HEK293 (cell line): Measurements from ENCODE around the gene CRHBP.
"Not testable (repeated sequence)": the region's sequence is repeated elsewhere in the genome, so short reads cannot be mapped to it uniquely, and the experiment has no call there.

Experiments
- CTCF ChIA-PET: fragments of 350-600 bp; formaldehyde crosslinking; extraction: SDS; loops from one replicate; lab custom pipeline; 2021; ENCODE audit warnings: antibody characterized with exemption; lab: Yijun Ruan, JAX
- POLR2A ChIA-PET: fragments of 300-600 bp; formaldehyde crosslinking; extraction: SDS; loops from one replicate; lab custom pipeline; 2020; ENCODE audit warnings: antibody characterized with exemption, inconsistent platforms; lab: Yijun Ruan, JAX
- H3K27ac ChIP-seq: fragments of 200-500 bp; sonication (Bioruptor generic); 2 replicates; pipeline ENCODE4 v1.5.1; 2014; ENCODE audit warnings: low read depth, low read length, control low read depth, inconsistent platforms; ENCODE audit errors: extremely low read depth
- H3K36me3 ChIP-seq, 2 experiments: fragments of 200-500 bp in 1 of 2; sonication (Bioruptor generic) in 1 of 2; 1 replicate in 1 of 2; 2 replicates in 1 of 2; pipeline ENCODE4 v1.5.1; 2014 to 2017; ENCODE audit warnings: inconsistent platforms in 2 of 2, low read length in 2 of 2; ENCODE audit not compliant: control insufficient read depth in 2 of 2, insufficient read depth in 1 of 2
- H3K4me1 ChIP-seq: fragments of 200-500 bp; sonication (Bioruptor generic); 2 replicates; pipeline ENCODE4 v1.5.1; 2014; ENCODE audit warnings: mild to moderate bottlenecking, low read length, inconsistent platforms; ENCODE audit not compliant: control insufficient read depth, insufficient read depth
- H3K4me3 ChIP-seq: 2 replicates; pipeline ENCODE4 v1.5.1; 2011; ENCODE audit warnings: low read depth, mild to moderate bottlenecking, control low read depth, low read length, moderate library complexity
- H3K9me3 ChIP-seq: fragments of 200-500 bp; sonication (Bioruptor generic); 2 replicates; pipeline ENCODE4 v1.5.1; 2014; ENCODE audit warnings: low read depth, low read length, inconsistent platforms; ENCODE audit not compliant: control insufficient read depth, insufficient read depth
- GFI1B ChIP-seq: fragments of 450-650 bp; formaldehyde crosslinking; IDR thresholded peaks from 2 replicates; pipeline ENCODE4 v1.5.1; 2016; ENCODE audit warnings: missing biosample characterization, missing genetic modification characterization
- IKZF3 ChIP-seq: fragments of 450-650 bp; IDR thresholded peaks from 2 replicates; pipeline ENCODE4 v1.5.0; 2018; ENCODE audit warnings: missing biosample characterization, mild to moderate bottlenecking, missing genetic modification characterization, moderate library complexity
- OSR2 ChIP-seq: fragments of 450-650 bp; formaldehyde crosslinking; IDR thresholded peaks from 2 replicates; pipeline ENCODE4 v1.5.1; 2016; ENCODE audit warnings: missing biosample characterization, missing genetic modification characterization
- SP3 ChIP-seq: fragments of 450-650 bp; formaldehyde crosslinking; IDR thresholded peaks from 2 replicates; pipeline ENCODE4 v1.5.1; 2016; ENCODE audit warnings: missing biosample characterization, missing genetic modification characterization
- SP7 ChIP-seq: fragments of 450-650 bp; formaldehyde crosslinking; IDR thresholded peaks from 2 replicates; pipeline ENCODE4 v1.5.1; 2016; ENCODE audit warnings: missing biosample characterization, missing genetic modification characterization
- ZBTB8A ChIP-seq: fragments of 450-650 bp; formaldehyde crosslinking; IDR thresholded peaks from 2 replicates; pipeline ENCODE4 v1.5.1; 2016; ENCODE audit warnings: missing biosample characterization, missing genetic modification characterization
- ZNF174 ChIP-seq: fragments of 450-650 bp; formaldehyde crosslinking; IDR thresholded peaks from 2 replicates; pipeline ENCODE4 v1.5.0; 2017; ENCODE audit warnings: missing biosample characterization, mild to moderate bottlenecking, missing genetic modification characterization
- ZNF239 ChIP-seq: fragments of 450-650 bp; formaldehyde crosslinking; IDR thresholded peaks from 2 replicates; pipeline ENCODE4 v1.5.1; 2016; ENCODE audit warnings: missing biosample characterization, missing genetic modification characterization
- ZNF423 ChIP-seq: fragments of 450-650 bp; formaldehyde crosslinking; IDR thresholded peaks from 2 replicates; pipeline ENCODE4 v1.5.1; 2016; ENCODE audit warnings: missing biosample characterization, missing genetic modification characterization
- ZNF529 ChIP-seq: fragments of 450-650 bp; formaldehyde crosslinking; IDR thresholded peaks from 2 replicates; pipeline ENCODE4 v1.5.1; 2017; ENCODE audit warnings: missing genetic modification characterization, missing biosample characterization; ENCODE audit not compliant: insufficient replicate concordance
- ZNF654 ChIP-seq: fragments of 450-650 bp; formaldehyde crosslinking; IDR thresholded peaks from 2 replicates; pipeline ENCODE4 v1.5.1; 2016; ENCODE audit warnings: low read depth, missing biosample characterization, missing genetic modification characterization
- ZNF707 ChIP-seq: fragments of 450-650 bp; formaldehyde crosslinking; IDR thresholded peaks from 2 replicates; pipeline ENCODE4 v1.5.1; 2016; ENCODE audit warnings: missing biosample characterization, missing genetic modification characterization
- ZNF747 ChIP-seq: fragments of 450-650 bp; formaldehyde crosslinking; IDR thresholded peaks from 2 replicates; pipeline ENCODE4 v1.5.1; 2016; ENCODE audit warnings: missing biosample characterization, missing genetic modification characterization
- ZNF843 ChIP-seq: fragments of 450-650 bp; formaldehyde crosslinking; IDR thresholded peaks from 2 replicates; pipeline ENCODE4 v1.5.1; 2016; ENCODE audit warnings: missing biosample characterization, missing genetic modification characterization
- TF ChIP-seq, protein P1 (sequence below): fragments of 450-650 bp; formaldehyde crosslinking; IDR thresholded peaks from 2 replicates; pipeline ENCODE4; 2016; ENCODE audit warnings: missing biosample characterization, missing genetic modification characterization
- TF ChIP-seq, protein P2 (sequence below): fragments of 450-650 bp; formaldehyde crosslinking; IDR thresholded peaks from 2 replicates; pipeline ENCODE4 v1.5.1; 2016; ENCODE audit warnings: missing biosample characterization, missing genetic modification characterization

The CRHBP gene, protein sequence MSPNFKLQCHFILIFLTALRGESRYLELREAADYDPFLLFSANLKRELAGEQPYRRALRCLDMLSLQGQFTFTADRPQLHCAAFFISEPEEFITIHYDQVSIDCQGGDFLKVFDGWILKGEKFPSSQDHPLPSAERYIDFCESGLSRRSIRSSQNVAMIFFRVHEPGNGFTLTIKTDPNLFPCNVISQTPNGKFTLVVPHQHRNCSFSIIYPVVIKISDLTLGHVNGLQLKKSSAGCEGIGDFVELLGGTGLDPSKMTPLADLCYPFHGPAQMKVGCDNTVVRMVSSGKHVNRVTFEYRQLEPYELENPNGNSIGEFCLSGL

DNA sequence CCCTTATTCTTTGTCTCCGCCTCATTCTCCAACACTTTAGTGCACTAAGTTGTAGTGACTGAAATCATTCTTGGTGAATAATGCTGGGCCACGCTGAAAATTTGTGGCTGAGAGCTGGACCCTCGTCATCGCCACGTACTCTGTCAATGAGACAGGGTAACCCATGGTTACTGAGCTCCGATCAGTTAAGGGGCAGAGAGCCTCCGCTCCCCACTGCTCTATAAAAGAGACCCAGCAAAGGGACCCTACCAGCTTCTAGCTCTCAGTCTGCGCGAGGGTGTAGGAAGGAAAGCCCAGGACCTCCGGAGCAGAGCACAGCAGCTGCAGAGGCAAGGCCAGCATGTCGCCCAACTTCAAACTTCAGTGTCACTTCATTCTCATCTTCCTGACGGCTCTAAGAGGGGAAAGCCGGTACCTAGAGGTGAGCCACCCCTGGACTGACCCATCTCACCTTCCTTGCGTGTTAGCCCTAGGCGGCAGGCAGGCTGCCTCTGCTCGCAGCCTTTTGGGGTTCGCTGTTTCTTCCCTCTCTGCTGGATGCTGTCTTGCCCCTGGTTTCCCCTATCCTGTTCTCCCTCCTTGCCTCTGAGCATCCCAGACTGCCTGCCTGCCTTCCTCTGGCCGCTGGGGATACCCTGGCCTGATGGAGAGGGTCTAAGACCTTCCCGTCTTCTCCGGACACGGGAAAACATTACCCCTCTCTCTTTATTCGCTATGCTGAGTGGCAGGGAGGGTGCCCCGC is at the start of gene CRHBP:
TSS of gene CRHBP (plus strand) at position 251 of the 742 bp plus-strand sequence. CDS start at position 341, 90 bp downstream.
- ChIA-PET POLR2A (no interaction called here), CTCF (interaction anchor here (0.7 kb wide), 2 partner anchors 21 to 82 kb away, joined by 3 read pairs; no protein-coding TSS in a partner anchor)
- H3K27ac ChIP-seq, result no peak within 1 kb of the TSS

DNA sequence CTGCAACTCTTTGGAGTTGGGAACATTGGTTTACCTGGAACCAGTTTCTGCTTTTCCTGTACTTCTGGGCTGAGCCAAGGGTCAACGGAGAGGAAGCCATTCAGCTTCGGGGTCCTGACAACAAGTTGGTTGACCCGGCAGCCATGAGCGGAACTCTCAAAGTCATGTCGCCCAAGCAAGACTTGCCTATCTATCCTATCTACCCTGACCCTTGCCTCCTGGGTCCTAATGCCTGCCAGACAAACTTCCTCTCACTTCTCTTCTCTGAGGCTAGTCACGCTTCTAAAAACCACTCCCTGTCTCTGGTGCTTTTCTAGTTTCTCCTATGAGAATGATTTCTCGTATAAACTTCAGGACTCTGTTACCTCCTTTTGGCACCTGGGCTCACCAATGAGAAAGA is 44.7 kb upstream of the CRHBP start:
- CTCF ChIA-PET, result no interaction called here
- H3K4me3 ChIP-seq, result no peak overlapping the region
- no peak overlapping the region for H3K27ac ChIP-seq
- H3K36me3 ChIP-seq, result no peaks in the 10 kb centered on the region
- H3K4me1 ChIP-seq, result no peaks in the 10 kb centered on the region
- POLR2A ChIA-PET, result no interaction called here
- no peak for TF ChIP-seq GFI1B
- TF ChIP-seq ZBTB8A (tag by site-specific recombination), result no peak
- no peak for TF ChIP-seq ZNF423 (tag by site-specific recombination)
- TF ChIP-seq ZNF707 (tag by site-specific recombination), result no peak
- TF ChIP-seq SP3, result no peak
- no peak for TF ChIP-seq ZNF654 (tag by site-specific recombination)
- TF ChIP-seq, protein P1, sequence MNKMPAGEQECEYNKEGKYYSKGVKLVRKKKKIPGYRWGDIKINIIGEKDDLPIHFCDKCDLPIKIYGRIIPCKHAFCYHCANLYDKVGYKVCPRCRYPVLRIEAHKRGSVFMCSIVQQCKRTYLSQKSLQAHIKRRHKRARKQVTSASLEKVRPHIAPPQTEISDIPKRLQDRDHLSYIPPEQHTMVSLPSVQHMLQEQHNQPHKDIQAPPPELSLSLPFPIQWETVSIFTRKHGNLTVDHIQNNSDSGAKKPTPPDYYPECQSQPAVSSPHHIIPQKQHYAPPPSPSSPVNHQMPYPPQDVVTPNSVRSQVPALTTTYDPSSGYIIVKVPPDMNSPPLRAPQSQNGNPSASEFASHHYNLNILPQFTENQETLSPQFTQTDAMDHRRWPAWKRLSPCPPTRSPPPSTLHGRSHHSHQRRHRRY (tag by site-specific recombination), result no peak
- no peak for TF ChIP-seq ZNF529
- no peak for TF ChIP-seq ZNF747 (tag by site-specific recombination)
- TF ChIP-seq ZNF843 (tag by site-specific recombination), result no peak
- TF ChIP-seq ZNF239 (tag by site-specific recombination), result no peak
- no peak for TF ChIP-seq ZNF174 (tag by site-specific recombination)
- no peak for TF ChIP-seq SP7 (tag by site-specific recombination)
- H3K9me3 ChIP-seq, result no peaks in the 10 kb centered on the region

More for the DNA sequence above, at the start of gene CRHBP:
- TF ChIP-seq OSR2 (tag by site-specific recombination), result no peak
- TF ChIP-seq IKZF3, result no peak
- TF ChIP-seq, protein P2, sequence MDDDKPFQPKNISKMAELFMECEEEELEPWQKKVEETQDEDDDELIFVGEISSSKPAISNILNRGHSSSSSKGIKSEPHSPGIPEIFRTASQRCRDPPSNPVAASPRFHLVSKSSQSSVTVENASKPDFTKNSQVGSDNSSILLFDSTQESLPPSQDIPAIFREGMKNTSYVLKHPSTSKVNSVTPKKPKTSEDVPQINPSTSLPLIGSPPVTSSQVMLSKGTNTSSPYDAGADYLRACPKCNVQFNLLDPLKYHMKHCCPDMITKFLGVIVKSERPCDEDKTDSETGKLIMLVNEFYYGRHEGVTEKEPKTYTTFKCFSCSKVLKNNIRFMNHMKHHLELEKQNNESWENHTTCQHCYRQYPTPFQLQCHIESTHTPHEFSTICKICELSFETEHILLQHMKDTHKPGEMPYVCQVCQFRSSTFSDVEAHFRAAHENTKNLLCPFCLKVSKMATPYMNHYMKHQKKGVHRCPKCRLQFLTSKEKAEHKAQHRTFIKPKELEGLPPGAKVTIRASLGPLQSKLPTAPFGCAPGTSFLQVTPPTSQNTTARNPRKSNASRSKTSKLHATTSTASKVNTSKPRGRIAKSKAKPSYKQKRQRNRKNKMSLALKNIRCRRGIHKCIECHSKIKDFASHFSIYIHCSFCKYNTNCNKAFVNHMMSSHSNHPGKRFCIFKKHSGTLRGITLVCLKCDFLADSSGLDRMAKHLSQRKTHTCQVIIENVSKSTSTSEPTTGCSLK (tag by site-specific recombination), result no peak
- H3K9me3 ChIP-seq, result no peaks in the 10 kb centered on the region
- no peaks in the 10 kb centered on the region; the same call in 1 of the 2 replicates for H3K4me1 ChIP-seq
- peak within 1 kb of the TSS; percentile 47 for H3K4me3 ChIP-seq
- H3K36me3 ChIP-seq, result no peaks in the 10 kb centered on the region

DNA sequence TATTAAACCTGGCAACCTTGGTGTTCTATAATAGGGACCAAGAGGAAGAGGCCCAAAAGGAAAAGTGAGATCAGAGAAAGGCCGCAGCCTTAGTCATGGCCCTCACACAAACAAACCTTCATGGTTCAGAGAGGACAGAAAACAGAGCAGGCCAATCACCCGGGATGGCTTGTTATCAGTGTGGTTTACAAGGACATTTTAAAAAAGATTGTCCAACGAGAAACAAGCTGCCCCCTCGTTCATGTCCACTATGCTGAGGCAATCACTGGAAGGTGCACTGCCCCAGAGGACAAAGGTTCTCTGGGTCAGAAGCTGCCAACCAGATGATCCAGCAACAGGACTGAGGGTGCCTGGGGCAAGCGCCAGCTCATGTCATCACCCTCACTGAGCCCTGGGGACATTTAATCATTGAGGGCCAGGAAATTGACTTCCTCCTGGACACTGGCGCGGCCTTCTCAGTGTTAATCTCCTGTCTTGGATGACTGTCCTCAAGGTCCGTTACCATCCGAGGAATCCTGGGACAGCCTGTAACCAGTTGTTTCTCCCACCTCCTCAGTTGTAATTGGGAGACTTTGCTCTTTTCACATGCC is 42.4 kb upstream of the CRHBP start:
- POLR2A ChIA-PET, H3K9me3 ChIP-seq, CTCF ChIA-PET, H3K36me3 ChIP-seq, H3K4me1 ChIP-seq, H3K4me3 ChIP-seq, H3K27ac ChIP-seq: not testable (repeated sequence)

DNA sequence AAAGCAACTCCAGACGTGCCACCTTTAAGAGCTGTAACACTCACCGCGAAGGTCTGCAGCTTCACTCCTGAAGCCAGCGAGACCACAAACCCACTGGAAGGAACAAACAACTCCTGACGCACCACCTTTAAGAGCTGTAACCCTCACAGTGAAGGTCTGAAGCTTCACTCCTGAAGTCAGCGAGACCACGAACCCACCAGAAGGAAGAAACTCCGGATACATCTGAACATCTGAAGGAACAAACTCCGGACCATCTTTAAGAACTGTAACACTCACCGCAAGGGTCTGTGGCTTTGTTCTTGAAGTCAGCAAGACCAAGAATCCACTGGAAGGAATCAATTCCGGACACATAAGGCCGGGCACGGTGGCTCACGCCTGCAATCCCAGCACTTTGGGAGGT is 38.2 kb upstream of the CRHBP start:
- CTCF ChIA-PET, H3K36me3 ChIP-seq, H3K4me1 ChIP-seq, H3K27ac ChIP-seq, H3K4me3 ChIP-seq, H3K9me3 ChIP-seq, POLR2A ChIA-PET: not testable (repeated sequence)
